ENCODE results near the gene TSC22D3. TPM values are rescaled to one million over a fixed set of nuclear protein-coding genes. Genes with fewer than 3 reads are reported as not detected.

Gene TSC22D3
- total RNA-seq, 4 donors from 2014 or later: 1,744 to 2,802 (median 2,261) TPM

- H3K4me3 ChIP-seq: peak overlapping the region in 1 of 4 donors; percentile 29
- peak overlapping the region; percentile 89 to 97 (median 94) for H3K27ac ChIP-seq
- DNase-seq (ENCODE audit: low spot score in 2 of 2): no peak
- TF ChIP-seq POLR2A (IDR thresholded peaks at IDR 0.05) (no peak), CTCF (IDR thresholded peaks at IDR 0.05) (no peak), EP300 (IDR thresholded peaks at IDR 0.05) (no peak)
- peaks cover 0 to 91% (median 49%) of the 10 kb centered on the region in 4 donors for H3K4me1 ChIP-seq
- H3K27me3 ChIP-seq: peaks cover 0 to 10% of the 10 kb centered on the region in 2 donors
- no peaks in the 10 kb centered on the region for H3K9me3 ChIP-seq
- no peaks in the 10 kb centered on the region for H3K36me3 ChIP-seq
- 9 to 25% methylated on average over 7 of the region's 7 CpGs for WGBS, 2 donors
These were observed 34.2 kb downstream of the TSC22D3 start for GRCh38 chrX:107741404-107741790.

DNA sequence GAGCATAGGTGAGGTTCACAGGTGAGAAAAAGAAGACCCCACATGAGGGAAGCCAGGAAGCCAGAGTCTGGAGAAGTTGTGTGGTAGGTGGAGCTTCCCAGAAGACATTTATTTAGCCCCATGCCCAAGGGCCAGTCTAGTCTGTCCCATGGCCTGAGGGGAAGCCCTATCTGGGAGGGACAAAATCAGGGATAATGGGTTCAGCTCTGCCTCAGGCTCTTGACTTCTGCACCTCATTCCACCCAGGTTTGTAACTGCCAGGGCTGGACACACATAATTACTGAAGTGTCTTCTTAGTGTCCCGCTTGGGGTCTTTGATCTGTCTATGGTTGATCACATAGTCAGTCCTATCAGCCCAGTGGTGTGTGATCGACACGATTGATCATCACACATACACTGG, 36.0 kb downstream of the TSC22D3 start:
- WGBS, 2 donors: 100% methylated on average over 2 to 3 of the region's 3 CpGs
- H3K27ac ChIP-seq: peak overlapping the region; percentile 89 to 97 (median 94)
- DNase-seq (ENCODE audit: low spot score in 2 of 2): no peak
- H3K36me3 ChIP-seq: no peaks in the 10 kb centered on the region
- H3K9me3 ChIP-seq: no peaks in the 10 kb centered on the region
- H3K4me1 ChIP-seq: peaks cover 0 to 77% (median 45%) of the 10 kb centered on the region in 4 donors
- H3K4me3 ChIP-seq: no peak overlapping the region
- no peak for TF ChIP-seq CTCF (IDR thresholded peaks at IDR 0.05)
- TF ChIP-seq POLR2A (IDR thresholded peaks at IDR 0.05): no peak
- no peak for TF ChIP-seq EP300 (IDR thresholded peaks at IDR 0.05)
- H3K27me3 ChIP-seq: peaks cover 0 to 10% of the 10 kb centered on the region in 2 donors

DNA sequence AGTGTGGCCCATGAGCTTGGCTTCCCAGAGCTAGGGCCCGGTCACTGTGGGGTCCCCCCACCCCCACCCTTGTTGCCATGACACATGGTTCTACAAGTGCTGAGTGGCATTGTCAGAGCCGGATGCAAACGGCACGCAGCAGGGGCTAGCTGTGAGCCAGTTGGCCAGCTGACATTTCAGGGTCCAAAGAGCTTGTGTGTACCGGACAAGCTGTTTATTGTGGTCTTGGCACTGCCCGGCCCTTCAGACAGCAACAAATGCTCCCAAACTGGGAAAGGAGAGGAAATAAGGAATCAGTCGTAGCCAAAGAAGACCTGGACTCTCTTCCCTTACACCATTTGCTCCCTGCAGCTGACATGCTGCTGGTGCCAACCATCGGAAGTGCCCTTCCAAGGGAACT, 36.8 kb downstream of the TSC22D3 start:
- Histone ChIP-seq H3K36me3 (no peaks in the 10 kb centered on the region), H3K4me3 (no peak overlapping the region), H3K27me3 (peaks cover 0 to 10% of the 10 kb centered on the region in 2 donors), H3K9me3 (no peaks in the 10 kb centered on the region), H3K27ac (peak overlapping the region; percentile 89 to 97 (median 94)), H3K4me1 (peaks cover 0 to 77% (median 42%) of the 10 kb centered on the region in 4 donors)
- TF ChIP-seq CTCF (IDR thresholded peaks at IDR 0.05): no peak
- peak in 1 of 2 donors; percentile 65 for TF ChIP-seq EP300 (IDR thresholded peaks at IDR 0.05)
- DNase-seq (ENCODE audit: low spot score in 2 of 2): no peak
- 34 to 58% methylated on average over 4 to 7 of the region's 8 CpGs for WGBS, 2 donors

GRCh38 chrX:107738272-107738671, 37.3 kb downstream of the TSC22D3 start:
- H3K36me3 ChIP-seq: no peaks in the 10 kb centered on the region
- peaks cover 0 to 77% (median 37%) of the 10 kb centered on the region in 4 donors for H3K4me1 ChIP-seq
- no peaks in the 10 kb centered on the region for H3K9me3 ChIP-seq
- H3K4me3 ChIP-seq: no peak overlapping the region
- H3K27ac ChIP-seq: peak overlapping the region; percentile 89 to 97 (median 94)
- peaks cover 0 to 6% of the 10 kb centered on the region in 2 donors for H3K27me3 ChIP-seq
- DNase-seq (ENCODE audit: low spot score in 2 of 2): no peak
- TF ChIP-seq CTCF (IDR thresholded peaks at IDR 0.05): no peak
- TF ChIP-seq EP300 (IDR thresholded peaks at IDR 0.05): no peak
- WGBS, 2 donors: 65 to 72% methylated on average over 2 to 5 of the region's 5 CpGs

- no peaks in the 10 kb centered on the region for H3K27me3 ChIP-seq
- WGBS, 2 donors: 56 to 68% methylated on average over 7 to 8 of the region's 8 CpGs
- DNase-seq (ENCODE audit: low spot score in 2 of 2): no peak
- no peaks in the 10 kb centered on the region for H3K9me3 ChIP-seq
- peak overlapping the region; percentile 45 to 97 (median 82) for H3K27ac ChIP-seq
- H3K36me3 ChIP-seq: no peaks in the 10 kb centered on the region
- TF ChIP-seq POLR2A (IDR thresholded peaks at IDR 0.05) (no peak), CTCF (IDR thresholded peaks at IDR 0.05) (no peak), EP300 (IDR thresholded peaks at IDR 0.05) (no peak)
- H3K4me3 ChIP-seq: no peak overlapping the region
- H3K4me1 ChIP-seq: peaks cover 0 to 82% (median 31%) of the 10 kb centered on the region in 4 donors
These were observed 38.6 kb downstream of the TSC22D3 start for GRCh38 chrX:107736781-107737531.

Measured in tibial nerve (tissue), 4 donors.